ENCODE data around the gene RGS6.

DNA sequence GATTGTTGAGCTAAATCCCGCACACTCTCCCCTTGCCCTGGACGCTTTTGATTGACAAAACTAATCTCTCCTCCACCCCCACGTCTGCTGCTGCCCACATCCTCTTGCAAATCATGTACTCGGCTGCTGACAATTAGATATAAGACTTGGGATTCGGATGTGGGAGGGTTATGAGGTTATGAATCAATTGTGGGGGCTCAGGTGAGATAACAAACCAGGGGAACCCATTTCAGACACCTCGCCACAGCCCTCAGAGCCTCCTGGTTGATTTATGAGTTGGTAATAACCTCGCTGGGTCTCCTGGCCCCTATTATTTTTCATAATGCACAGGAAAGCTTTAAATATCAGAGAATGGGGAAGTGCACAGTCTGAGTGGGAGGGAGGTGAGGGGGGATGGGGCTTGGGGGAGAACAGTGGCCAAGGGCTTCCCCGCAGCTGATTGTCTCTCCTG lies 511.8 kb downstream of the RGS6 start:
- TF ChIP-seq RAD21 (IDR thresholded peaks at IDR 0.05; ENCODE audit: low read length): no peak
- TF ChIP-seq POLR2A (IDR thresholded peaks at IDR 0.05; ENCODE audit: low read depth, low read length): no peak
